CD1c-positive myeloid dendritic cell (primary cell): ENCODE data around the gene COLEC11.
"Not testable (repeated sequence)": the region's sequence is repeated elsewhere in the genome, so short reads cannot be mapped to it uniquely, and the experiment has no call there.

Source experiments
- DNase-seq: peaks from one replicate; pipeline ENCODE4 v3.0.0-alpha.2; 2016; ENCODE audit errors: extremely low spot score

COLEC11 gene

DNA sequence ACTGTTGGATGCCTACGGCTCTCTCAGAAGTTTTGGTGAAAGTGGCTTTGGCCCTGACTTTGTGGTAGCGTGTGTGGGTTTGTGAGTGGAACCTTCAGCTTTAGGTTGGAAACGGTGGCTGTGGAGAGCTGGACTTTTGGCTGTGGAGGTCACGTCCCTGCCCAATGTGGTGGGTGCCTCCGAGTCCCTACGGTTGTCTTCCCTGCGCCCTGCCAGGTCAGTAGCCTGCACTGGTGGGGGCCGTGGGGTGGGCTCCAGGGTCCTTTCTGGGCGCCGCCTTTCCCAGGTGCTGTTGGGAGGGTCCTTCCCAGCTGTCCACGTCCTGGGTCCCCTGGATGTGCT lies 11.1 kb downstream of the COLEC11 start:
- no peak for DNase-seq

DNA sequence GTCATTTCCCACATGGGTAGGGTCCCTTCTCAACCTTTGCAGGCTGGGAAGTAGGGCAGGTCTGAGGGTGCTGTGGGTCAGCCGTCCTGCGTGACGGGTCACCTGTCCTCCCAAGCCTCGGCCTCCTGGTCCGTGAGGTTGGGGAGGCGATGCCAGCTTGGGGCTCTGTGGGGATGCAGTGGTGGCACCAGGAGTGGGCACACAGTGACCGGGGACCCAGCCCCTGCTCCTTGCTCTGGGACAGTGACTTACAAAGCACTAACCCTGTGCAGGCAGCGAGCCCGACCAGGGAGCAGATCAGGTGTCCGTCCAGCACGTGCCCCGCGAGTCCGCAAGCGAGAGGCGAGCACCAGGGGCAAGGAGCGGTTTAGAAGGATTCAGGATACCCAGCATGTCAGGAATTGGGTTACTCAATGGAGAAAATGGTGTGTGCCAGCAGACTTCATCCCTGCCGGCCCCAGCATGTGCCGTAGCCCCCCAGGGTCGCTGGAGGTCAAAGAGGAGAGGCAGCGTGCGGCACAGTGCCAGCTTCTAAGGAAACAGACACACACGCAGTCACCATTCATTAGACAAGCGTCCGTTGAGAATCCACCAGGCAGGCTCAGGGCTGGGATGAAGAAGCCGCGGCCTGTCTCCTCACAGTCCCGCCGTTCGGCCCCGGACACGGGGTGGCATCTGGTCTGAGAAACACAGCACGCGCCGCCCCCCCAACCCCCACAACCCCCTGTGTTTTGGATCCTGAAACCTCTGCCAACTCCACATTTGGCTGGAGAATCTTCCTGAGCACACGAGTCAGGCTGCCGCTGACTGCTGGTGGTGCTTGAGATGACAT lies 11.7 kb downstream of the COLEC11 start:
- DNase-seq, result no peak

DNA sequence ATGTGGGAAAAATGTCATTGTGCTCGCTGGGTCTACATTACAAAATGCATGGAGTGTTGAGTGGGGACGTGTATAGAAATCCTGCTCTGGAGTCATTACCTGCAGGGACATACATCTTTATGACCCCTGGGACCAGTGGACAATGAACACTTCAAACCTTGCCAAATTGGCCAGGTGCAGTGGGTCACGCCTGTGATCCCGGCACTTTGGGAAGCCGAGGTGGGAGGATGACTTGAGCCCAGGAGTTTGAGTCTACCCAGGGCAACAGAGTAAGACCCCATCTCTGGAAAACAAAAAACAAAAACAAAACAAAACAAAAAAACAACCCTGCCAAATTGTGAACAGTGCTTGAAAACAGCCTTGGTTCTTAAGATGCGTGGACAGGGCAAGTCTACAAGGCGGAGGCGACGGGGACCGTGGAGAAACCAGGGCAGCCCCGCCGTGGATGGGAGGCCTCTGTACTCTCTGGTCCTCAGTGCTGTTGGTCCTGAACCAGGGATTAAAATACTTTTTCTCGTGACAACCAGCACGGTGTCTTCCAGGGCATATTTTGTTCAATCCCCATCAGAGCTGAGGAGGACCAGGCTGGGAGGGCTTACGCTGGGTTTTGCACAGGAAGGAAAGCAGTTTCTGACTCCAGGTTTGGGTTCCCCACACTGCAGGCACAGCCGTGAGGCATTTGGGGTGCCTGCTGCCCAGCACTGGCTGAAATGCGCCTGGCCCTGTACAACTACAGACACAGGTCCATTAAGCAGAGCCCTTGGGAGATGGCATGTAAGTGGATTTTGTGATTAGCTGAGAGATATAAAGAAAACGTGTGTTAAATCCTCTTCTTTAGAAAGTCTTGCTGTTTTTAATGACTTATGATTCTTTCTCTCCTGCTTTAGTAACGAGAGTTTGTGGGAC lies 13.7 kb downstream of the COLEC11 start:
- no peak for DNase-seq

DNA sequence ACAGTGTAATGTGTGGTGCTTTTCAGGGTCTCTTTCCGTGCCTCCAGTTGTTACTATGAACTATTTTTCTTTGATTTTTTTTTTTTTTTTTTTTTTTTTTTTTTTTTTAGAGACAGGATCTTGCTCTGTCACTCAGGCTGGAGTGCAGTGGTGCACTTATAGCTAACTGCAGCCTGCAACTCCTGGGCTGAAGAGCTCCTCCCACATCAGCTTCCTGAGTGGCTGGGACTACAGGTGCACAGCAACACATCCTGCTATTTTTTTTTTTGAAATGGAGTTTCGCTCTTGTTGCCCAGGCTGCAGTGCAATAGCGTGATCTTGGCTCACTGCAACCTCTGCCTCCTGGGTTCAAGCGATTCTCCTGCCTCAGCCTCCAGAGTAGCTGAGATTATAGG lies 14.4 kb downstream of the COLEC11 start:
- not testable (repeated sequence) for DNase-seq

DNA sequence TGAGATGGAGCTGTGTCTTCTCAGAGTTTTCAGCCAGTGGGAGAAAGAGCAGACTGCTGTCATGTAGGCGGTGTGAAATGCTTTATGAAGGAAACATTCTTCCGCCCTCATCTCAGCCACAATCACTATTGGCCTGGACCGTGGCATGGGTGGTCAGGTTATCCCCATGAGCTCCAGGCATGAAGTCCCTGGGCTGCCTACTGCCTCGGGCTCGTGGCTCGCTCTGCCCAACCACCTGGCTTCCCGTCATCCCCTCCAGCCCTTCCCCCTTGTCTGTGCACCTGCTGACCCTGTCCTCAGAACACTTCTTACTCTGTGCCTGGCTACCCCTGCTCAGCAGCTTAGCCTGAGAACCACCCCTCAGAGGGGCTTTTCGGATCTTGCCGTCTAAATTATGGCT lies 15.5 kb downstream of the COLEC11 start:
- no peak for DNase-seq

DNA sequence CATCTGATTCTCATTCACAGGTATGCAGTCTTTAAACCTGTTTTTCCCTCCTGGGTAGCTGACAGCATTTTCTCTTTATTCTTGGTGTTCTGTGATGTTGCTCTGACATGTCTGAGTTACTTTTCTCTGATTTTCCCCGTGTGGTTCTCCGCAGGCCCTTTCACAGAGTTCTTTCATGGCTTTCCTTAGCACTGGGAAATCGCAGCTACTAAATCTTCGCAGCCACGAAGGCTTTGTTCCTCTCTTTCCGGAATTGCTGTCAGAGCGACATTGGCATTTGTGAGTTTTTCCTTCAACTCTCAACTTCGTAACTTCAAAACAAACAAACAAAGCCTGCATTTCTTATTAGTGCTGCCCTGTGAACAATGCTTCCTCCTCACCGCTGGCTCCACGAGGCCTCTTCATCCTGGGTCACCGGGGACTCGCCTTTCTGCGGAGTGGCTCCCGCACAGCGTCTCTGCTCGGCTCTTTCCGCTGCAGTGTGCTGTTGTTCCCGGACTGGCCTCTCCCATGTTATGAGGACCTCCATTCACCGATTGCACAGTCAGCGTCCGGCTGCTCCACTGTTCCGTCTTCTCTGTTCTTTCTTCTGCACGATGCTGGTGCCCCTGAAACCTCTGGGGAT lies 16.1 kb downstream of the COLEC11 start:
- DNase-seq, result no peak

DNA sequence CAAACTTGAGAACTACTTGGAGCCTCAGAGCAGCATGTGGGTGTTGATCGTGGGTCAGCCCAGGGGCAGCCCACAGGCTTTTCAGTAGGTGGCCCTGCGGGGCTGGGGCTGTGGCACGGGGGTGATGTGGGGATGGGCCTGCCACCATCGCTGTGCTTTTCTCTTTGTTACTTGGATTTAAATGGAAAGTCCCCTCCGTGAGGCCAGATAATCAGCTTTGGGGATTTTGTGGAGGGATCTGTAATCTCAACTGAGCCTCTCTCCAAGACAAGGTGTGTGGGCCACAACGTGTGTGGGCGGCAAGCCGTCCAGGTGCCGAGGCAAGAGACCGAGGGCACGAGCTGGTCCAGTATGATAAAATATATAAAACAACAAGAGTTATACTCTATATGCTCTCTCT lies 16.7 kb downstream of the COLEC11 start:
- DNase-seq, result no peak

DNA sequence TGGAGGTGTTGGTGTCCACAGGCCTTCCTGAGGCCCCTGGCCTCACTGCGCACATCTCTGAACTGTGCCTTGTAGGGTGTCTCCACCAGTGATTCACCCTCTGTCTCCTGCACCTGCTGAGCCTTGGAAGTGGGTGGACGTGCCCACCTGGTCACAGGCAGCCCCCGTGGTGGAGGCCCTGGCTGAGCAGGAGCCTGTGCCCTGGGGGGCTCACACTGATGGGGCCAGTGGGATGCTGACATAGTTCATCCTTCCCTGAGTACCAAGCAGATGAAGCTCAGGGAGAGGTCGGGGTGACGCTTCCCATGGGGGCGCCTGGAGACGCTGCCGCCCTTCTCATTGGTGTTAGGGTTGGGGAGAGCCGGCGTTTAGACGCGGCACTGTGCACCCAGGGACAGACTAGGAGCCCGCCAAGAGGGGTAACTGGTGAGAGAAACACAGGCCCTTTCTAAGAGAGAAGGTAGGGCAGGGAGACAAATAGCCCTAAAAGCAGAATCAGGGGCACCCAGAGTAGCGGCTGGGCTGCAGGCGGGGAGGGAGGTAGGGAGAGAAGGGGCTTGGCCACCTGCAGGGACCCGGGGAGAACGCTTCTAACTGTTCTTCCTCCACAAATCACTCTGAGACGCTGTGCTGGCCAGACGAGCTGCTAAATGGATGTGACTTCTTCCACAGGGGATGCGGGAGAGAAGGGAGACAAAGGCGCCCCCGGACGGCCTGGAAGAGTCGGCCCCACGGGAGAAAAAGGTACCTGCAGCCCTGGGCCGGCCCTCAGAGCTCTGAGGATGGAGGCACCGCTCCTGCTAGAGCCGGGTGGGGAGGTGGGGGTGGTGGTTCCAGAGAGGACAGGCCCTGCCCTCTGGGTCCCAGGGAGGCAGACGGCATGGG lies 18.0 kb downstream of the COLEC11 start:
- no peak for DNase-seq

DNA sequence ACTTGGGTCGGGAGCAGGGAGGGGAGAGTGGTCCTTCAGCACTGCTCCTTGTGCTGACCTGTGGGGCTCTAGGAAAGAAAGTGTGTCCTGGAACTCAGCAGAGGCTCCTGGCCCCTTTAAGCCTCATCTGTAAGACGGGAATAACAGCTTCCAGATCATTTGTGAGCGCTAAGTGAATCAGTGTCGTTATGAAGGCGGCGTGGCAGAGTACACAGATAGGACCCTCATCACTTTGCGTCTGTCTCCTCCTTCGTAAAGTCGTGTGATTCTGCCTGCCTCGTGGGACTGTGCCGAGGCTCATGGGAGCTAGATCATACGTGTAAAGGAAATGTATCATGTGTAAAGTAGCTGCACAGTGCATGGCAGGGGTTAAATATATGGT lies 18.6 kb downstream of the COLEC11 start:
- DNase-seq, result no peak

DNA sequence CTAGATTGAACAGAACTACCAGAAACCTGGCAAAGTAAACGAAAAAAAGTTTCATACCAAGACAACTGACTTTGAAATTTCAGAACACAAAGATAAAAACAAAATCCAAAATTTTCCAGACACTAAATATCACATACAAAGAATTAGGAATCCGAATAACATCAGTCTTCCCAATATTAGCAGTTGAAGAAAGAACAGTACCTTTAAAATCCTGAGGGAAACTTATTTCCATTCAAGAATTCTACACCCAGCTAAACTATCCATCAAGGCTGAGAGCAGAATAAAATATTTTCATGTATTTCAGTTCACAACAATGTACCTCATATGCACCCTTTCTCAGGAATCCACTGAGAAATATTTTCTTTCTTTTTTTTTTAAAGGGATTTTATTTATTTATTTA lies 19.8 kb downstream of the COLEC11 start:
- not testable (repeated sequence) for DNase-seq

DNA sequence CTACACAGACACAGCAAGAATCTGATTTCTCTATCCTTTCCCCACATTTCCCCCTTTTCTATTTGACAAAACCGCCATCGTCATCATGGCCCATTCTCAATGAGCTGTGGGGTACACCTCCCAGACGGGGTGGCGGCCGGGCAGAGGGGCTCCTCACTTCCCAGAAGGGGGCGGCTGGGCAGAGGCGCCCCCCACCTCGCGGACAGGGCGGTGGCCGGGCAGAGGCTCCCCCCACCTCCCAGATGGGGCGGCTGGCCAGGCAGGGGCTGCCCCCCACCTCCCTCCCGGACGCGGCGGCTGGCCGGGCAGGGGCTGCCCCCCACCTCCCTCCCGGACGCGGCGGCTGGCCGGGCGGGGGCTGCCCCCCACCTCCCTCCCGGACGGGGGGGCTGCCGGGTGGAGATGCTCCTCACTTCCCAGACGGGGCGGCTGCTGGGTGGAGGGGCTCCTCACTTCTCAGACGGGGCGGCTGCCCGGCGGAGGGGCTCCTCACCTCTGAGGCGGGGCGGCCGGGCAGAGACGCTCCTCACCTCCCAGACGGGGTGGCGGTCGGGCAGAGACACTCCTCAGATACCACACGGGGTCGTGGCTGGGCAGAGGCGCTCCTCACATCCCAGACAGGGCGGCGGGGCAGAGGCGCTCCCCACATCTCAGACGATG lies 20.8 kb downstream of the COLEC11 start:
- not testable (repeated sequence) for DNase-seq

DNA sequence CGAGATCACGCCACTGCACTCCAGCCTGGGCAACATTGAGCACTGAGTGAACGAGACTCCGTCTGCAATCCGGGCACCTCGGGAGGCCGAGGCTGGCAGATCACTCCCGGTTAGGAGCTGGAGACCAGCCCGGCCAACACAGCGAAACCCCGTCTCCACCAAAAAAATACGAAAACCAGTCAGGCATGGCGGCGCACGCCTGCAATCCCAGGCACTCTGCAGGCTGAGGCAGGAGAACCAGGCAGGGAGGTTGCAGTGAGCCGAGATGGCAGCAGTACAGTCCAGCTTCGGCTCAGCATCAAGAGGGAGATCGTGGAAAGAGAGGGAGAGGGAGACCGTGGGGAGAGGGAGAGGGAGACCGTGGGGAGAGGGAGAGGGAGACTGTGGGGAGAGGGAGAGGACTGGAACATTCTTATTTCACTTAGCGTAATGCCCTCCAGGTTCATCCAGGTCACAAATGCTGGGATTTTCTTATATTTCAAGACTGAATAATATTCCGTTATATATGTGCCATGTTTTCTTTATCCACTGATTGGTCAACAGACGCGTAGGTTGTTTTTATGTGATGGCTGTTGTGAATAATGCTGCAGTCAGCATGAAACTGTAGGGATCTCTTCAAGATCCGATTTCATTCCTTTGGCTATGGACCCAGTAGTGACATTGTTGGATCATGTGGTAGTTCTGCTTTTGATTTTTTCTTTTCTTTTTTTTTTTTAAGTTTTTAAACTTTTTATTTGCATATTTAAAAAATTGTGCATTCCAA lies 21.7 kb downstream of the COLEC11 start:
- not testable (repeated sequence) for DNase-seq

DNA sequence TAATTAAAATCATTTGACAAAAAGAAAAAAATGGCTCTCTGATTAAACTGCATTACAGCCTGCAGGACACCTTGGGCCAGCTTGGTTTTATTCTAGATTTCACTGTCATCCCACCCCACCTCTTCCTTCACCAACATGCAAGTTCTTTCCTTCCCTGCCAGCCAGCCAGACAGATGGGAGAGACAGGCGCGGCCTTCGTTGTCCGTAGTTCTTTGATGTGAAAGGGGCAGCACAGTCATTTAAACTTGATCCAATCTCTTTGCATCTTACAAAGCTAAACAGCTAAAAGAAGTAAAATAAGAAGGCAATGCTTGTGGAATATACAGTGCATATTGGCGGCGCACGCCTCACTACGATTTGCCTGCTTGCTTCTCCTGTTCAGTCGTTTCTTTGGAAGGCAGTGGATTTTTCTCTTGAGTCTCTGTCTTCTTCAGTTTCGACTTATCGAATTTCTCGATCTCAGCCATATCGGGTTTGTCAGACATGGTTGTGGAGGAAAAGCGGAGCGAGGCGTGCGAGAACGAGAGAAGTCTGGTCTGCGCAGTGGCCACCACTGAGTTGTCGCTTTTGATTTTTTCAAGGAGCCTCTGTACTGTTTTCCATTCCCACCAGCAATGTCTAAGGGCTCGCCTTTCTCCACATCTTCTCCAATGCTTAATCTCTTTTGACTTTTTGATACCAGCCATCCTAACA lies 22.4 kb downstream of the COLEC11 start:
- no peak for DNase-seq

DNA sequence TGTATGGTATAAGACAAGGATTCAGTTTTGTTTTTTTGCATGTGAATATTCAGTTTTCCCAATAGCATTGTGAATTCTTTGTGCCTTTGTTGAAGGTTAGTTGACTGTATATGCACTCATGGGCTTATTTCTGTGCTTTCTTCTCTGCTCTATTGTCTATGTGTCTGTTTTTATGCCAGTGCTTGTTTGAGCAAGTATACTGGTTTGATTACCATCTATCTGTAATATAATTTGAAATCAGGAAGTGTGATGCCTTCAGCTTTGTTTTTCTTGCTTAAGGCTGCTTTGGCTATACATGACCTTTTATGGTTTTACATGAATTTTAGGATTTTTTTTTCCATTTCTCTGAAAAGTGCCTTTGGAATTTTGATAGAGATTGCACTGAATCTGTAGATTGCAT lies 23.5 kb downstream of the COLEC11 start:
- DNase-seq, result no peak

DNA sequence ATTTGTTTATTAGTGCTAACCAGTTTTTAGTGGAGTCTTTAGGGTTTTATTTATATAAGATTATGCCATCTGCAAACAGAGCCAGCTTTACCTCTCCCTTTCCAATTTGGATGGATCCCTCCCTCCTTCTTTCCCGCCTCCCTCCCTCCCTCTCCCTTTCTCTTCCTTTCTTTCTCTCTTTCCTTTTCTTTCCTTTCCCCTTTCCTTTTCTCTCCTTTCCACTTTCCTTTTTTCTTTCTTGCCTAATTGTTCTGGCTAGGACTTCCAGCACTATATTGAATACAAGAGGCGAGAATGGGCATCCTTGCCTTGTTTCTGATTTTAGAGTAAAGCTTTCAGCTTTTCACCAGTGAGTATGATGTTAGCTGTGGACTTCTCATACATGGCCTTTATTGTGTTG lies 24.1 kb downstream of the COLEC11 start:
- DNase-seq, result no peak

DNA sequence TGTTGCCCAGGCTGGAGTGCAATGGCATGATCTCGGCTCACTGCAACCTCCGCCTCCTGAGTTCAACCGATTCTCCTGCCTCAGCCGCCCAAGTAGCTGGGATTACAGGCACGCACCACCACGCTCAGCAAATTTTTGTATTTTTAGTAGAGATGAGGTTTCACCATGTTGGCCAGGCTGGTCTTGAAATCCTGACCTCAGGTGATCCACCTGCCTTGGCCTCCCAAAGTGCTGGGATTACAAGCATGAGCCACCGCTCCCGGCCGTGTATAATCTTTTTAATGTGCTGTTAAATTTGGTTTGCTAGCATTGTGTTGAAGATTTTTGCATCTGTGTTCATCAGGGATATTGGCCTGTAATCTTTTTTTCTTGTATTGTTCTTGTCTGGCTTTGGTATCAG lies 24.7 kb downstream of the COLEC11 start:
- DNase-seq, result not testable (repeated sequence)

DNA sequence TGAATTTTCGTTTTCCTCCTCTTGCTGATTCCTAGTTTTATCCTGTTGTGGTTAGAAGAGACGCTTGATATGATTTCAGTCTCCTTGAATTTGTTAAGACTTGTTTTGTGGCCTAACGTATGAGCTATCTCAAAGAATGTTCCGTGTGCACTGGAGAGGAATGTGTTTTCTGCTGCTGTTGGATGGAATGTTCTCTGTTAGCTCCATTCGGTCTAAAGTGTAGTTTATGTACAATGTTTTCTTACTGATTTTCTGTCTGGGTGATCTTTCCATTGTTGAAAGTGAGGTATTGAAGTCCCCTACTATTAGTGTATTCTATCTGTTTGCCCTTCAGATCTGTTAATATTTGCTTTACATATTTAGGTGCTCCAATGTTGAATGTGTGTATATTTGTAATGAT lies 25.9 kb downstream of the COLEC11 start:
- no peak for DNase-seq

DNA sequence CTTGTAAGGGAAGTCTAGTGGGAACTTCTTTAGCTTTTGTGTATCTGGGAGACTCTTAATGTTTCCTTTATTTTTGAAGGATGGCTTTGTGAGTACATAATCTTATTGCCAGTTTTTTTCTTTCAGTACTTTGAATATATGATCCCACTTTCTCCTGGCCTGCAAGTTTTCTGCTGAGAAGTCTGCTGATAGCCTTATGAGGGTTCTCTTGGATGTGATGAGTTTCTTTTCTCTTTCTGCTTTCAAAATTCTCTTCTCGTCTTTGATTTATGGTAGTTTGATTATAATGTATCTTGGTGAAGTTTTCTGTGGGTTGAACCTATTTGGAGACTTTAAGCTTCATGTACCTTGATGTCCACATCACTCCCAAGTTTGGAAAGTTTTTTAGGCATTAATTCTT lies 28.1 kb downstream of the COLEC11 start:
- DNase-seq, result no peak

DNA sequence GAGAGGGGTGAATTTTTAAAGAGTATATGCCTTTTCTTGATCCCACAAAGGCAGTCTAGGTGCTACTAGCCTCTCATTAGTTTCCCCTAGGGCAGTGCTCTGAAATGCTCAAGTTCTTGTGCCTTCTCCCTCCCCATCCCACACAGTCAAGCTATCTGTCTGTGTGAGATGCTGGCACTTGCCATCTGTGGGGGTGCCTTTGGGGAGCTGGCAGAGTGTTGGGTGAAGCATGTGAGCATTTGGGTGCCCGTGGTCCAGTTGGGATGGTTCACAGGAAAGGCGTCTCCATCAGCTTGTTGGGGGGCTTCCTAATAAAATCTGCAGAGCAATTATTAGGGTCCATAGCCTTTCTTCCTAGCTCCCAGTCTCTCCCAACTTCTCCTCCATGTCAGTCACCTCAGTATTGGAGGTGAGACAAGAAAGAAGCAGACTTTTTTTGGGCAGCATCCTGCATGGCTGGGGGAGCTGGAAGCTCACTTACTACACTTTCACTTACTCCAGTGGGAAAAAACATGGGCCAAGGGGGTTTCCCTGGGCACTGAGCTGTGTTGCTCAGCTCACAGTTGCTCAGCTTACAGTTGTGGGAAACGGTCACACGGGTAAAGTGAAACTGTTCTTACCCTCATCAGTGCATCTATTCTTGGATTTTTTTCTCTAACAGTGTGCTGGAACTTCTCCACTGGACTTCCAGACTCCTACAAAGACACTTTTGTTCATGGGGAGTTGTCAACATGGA lies 29.3 kb downstream of the COLEC11 start:
- no peak for DNase-seq
